GM12878 (cell line): ENCODE measurements around the gene DNAJA1. TPM values are rescaled to one million over a fixed set of nuclear protein-coding genes. Genes with fewer than 3 reads are reported as not detected.
A peak's percentile ranks its signal among the peaks of the same experiment; 100 is the strongest.

Experiments
- ATAC-seq: fragments of 200-7000 bp; cut with Tn5 transposase; 3 replicates; pipeline ENCODE4 v1.9.1; 2020; ENCODE audit warnings: mild to moderate bottlenecking, moderate library complexity
- BruUV-seq: library from RNA; stranded (reverse); fragments of 400-500 nt; replicated peaks from 2 replicates; lab custom pipeline; 2021; lab: Mats Ljungman, UMichigan
- CTCF ChIA-PET: fragments of 300-600 bp; sonication (Branson Sonifier 250); formaldehyde crosslinking; extraction: SDS; loops from one replicate; lab custom pipeline; 2021; ENCODE audit warnings: inconsistent platforms; lab: Yijun Ruan, JAX
- POLR2A ChIA-PET: fragments of 350-600 bp; formaldehyde crosslinking; extraction: SDS; loops from one replicate; lab custom pipeline; 2021; ENCODE audit warnings: inconsistent platforms; lab: Charles Lee
- RAD21 ChIA-PET: fragments of 300-600 bp; sonication (Branson Sonifier 250); formaldehyde crosslinking; loops from one replicate; lab custom pipeline; 2023; ENCODE audit warnings: antibody characterized with exemption; ENCODE audit not compliant: unreplicated experiment; lab: Charles Lee
- SMC1A ChIA-PET: fragments of 300-600 bp; sonication (Branson Sonifier 250); formaldehyde crosslinking; loops from one replicate; lab custom pipeline; 2023; ENCODE audit not compliant: unreplicated experiment, uncharacterized antibody; lab: Charles Lee
- DNase-seq: peaks from one replicate; pipeline ENCODE4 v3.0.0-alpha.2; 2011; ENCODE audit warnings: low read depth, low spot score
- FAIRE-seq: peaks from 3 replicates; lab custom pipeline; 2011; peaks lifted over from hg19 to GRCh38; lab: Jason Lieb, UNC
- H2AFZ ChIP-seq: 2 replicates; pipeline ENCODE4 v1.6.0; 2011; ENCODE audit warnings: low read depth, low read length, control low read depth; ENCODE audit not compliant: control insufficient read depth
- H3K27ac ChIP-seq: 2 replicates; pipeline ENCODE4 v1.5.1; 2011; ENCODE audit warnings: control low read depth; ENCODE audit not compliant: control insufficient read depth, insufficient read depth
- H3K27me3 ChIP-seq, 2 experiments: replicated peaks in 1 of 2; 2 replicates each; pipeline versions ENCODE4 v1.6.0 to v1.6.1; 2011; ENCODE audit warnings: low read length in 1 of 2; ENCODE audit not compliant: control insufficient read depth in 2 of 2, insufficient read depth in 2 of 2
- H3K36me3 ChIP-seq, 2 experiments: 2 replicates each; pipeline ENCODE4 v1.5.1; 2011; ENCODE audit warnings: low read length in 1 of 2; ENCODE audit not compliant: control insufficient read depth in 2 of 2, insufficient read depth in 2 of 2
- H3K4me1 ChIP-seq: 2 replicates; pipeline ENCODE4 v1.6.1; 2011; ENCODE audit warnings: mild to moderate bottlenecking, low read length, moderate library complexity, mixed read lengths; ENCODE audit not compliant: control insufficient read depth, insufficient read depth
- H3K4me2 ChIP-seq: 2 replicates; pipeline ENCODE4 v1.6.0; 2011; ENCODE audit warnings: control low read depth; ENCODE audit not compliant: control insufficient read depth, insufficient read depth
- H3K4me3 ChIP-seq: fragments of 200-600 bp; sonication (generic); 2 replicates; pipeline ENCODE4 v1.5.1; 2016
- H3K79me2 ChIP-seq: 2 replicates; pipeline ENCODE4 v1.6.0; 2011; ENCODE audit warnings: low read length; ENCODE audit not compliant: control insufficient read depth, insufficient read depth
- H3K9ac ChIP-seq: 2 replicates; pipeline ENCODE4 v1.8.0; 2011; ENCODE audit warnings: low read length, control low read depth, mixed read lengths; ENCODE audit not compliant: control insufficient read depth, insufficient read depth
- H3K9me3 ChIP-seq: replicated peaks from 3 replicates; pipeline ENCODE4 v1.5.1; 2011; ENCODE audit warnings: mild to moderate bottlenecking, low read length; ENCODE audit not compliant: control insufficient read depth, insufficient read depth
- H4K20me1 ChIP-seq: 2 replicates; pipeline ENCODE4 v1.6.0; 2011; ENCODE audit not compliant: control insufficient read depth, insufficient read depth
- BCL3 ChIP-seq: IDR thresholded peaks from 2 replicates; pipeline ENCODE4 v1.6.1; 2011; ENCODE audit warnings: borderline replicate concordance, low read depth, mild to moderate bottlenecking, moderate library complexity, low read length; ENCODE audit not compliant: insufficient read depth, poor library complexity, severe bottlenecking
- BHLHE40 ChIP-seq, 2 experiments: fragments of 450-650 bp in 1 of 2; IDR thresholded peaks; 2 replicates each; pipeline ENCODE4 v1.6.1; 2011 to 2017; ENCODE audit warnings: low read depth in 2 of 2, borderline replicate concordance in 1 of 2, improper control_type of control experiment in 1 of 2, low read length in 1 of 2, mild to moderate bottlenecking in 1 of 2
- CHD2 ChIP-seq: IDR thresholded peaks from 2 replicates; pipeline ENCODE4 v1.6.1; 2011; ENCODE audit warnings: low read depth, low read length, improper control_type of control experiment, borderline replicate concordance
- POLR2AphosphoS5 ChIP-seq: IDR thresholded peaks from 2 replicates; pipeline ENCODE4 v1.6.1; 2011; ENCODE audit warnings: mild to moderate bottlenecking, low read length, inconsistent platforms
- RUNX3 ChIP-seq: IDR thresholded peaks from 2 replicates; pipeline ENCODE4 v1.6.1; 2012; ENCODE audit warnings: low read length, inconsistent platforms
- YY1 ChIP-seq: IDR thresholded peaks from 2 replicates; pipeline ENCODE4 v1.6.1; 2011; ENCODE audit warnings: low read depth, mild to moderate bottlenecking, low read length
- WGBS: methylation state at CpG from one replicate; pipeline ENCODE4 v1.1.6; 2016; ENCODE audit warnings: low lambda C conversion rate; ENCODE audit not compliant: insufficient replicate concordance, insufficient coverage; ENCODE audit errors: missing lambda C conversion rate; 5-methylcytosine and 5-hydroxymethylcytosine counted together
- in situ Hi-C: fragments of 300-500 bp; cut with MboI; formaldehyde crosslinking; loops from 9 replicates; pipeline ENCODE4 v1.14.3; 2018; ENCODE audit warnings: mixed read lengths
- intact Hi-C: fragments of 100-400 bp; cut with micrococcal nuclease; formaldehyde crosslinking; loops from one replicate; pipeline ENCODE4 v1.14.2; 2022; ENCODE audit not compliant: unreplicated experiment
- polyA plus RNA-seq, 11 experiments: library from polyadenylated mRNA; depleted of rRNA in 4 of 11; unstranded in 6 of 11; stranded (reverse) in 5 of 11; fragments of >200 nt; fragmentation: Nextera tagmentation in 4 of 11; fragmentation: Illumina TruSeq in 1 of 11; extraction: Ambion mirVana in 4 of 11; extraction: Trizol in 1 of 11; gene quantifications; 1 replicate in 1 of 11; 2 replicates in 10 of 11; pipeline versions ENCODE4 v1.2.1 to v1.2.3, GENCODE V29; 2011 to 2016; ENCODE audit warnings: inconsistent platforms in 2 of 11, missing spikeins in 2 of 11, low read depth in 1 of 11
- total RNA-seq, 4 experiments: library from RNA; depleted of rRNA in 3 of 4; stranded (reverse); fragments of >200 nt in 3 of 4; fragmentation: Illumina TruSeq in 1 of 4; extraction: Trizol in 1 of 4; gene quantifications; 2 replicates each; pipeline versions ENCODE4 v1.2.1 to v1.2.3, GENCODE V29; 2013 to 2021
- TF ChIP-seq, protein P1 (sequence below): fragments of 450-650 bp; IDR thresholded peaks from 2 replicates; pipeline ENCODE4 v1.6.1; 2017; ENCODE audit warnings: antibody characterized with exemption, mild to moderate bottlenecking, moderate library complexity
- TF ChIP-seq, protein P2 (sequence below): fragments of 450-650 bp; IDR thresholded peaks from 2 replicates; pipeline ENCODE4 v1.6.1; 2016; ENCODE audit warnings: mild to moderate bottlenecking
- TF ChIP-seq, protein P3 (sequence below): fragments of 450-650 bp; formaldehyde crosslinking; IDR thresholded peaks from 2 replicates; pipeline ENCODE4 v1.4.0; 2020; ENCODE audit warnings: mild to moderate bottlenecking, moderate library complexity

DNAJA1 gene
- total and polyA plus RNA-seq, 10 of the 15 experiments (the other 5 are each of a cell fraction or from before 2014, with no cell fraction given) = 69.7 to 206 (median 146) TPM

DNA sequence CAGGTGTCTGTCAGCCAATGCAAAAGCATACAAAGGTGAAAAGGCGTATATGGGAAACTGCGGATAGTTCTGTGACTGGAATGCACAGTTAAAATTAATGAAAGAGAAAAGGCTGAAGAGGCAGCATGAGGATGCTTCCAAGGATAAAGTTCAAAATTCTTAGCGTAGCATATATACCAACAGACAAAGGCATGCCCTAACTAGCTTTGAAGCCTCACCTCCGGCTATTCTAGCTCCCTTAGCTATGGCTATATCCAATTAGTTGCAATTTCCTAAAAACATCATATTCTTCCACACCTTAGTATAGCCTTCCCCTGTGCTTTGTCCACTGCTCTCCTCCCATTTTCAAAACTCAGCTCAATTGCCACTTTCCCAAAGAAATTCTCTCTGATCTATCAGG is 1.4 kb upstream of the DNAJA1 start (continued):
- TF ChIP-seq, protein P1, sequence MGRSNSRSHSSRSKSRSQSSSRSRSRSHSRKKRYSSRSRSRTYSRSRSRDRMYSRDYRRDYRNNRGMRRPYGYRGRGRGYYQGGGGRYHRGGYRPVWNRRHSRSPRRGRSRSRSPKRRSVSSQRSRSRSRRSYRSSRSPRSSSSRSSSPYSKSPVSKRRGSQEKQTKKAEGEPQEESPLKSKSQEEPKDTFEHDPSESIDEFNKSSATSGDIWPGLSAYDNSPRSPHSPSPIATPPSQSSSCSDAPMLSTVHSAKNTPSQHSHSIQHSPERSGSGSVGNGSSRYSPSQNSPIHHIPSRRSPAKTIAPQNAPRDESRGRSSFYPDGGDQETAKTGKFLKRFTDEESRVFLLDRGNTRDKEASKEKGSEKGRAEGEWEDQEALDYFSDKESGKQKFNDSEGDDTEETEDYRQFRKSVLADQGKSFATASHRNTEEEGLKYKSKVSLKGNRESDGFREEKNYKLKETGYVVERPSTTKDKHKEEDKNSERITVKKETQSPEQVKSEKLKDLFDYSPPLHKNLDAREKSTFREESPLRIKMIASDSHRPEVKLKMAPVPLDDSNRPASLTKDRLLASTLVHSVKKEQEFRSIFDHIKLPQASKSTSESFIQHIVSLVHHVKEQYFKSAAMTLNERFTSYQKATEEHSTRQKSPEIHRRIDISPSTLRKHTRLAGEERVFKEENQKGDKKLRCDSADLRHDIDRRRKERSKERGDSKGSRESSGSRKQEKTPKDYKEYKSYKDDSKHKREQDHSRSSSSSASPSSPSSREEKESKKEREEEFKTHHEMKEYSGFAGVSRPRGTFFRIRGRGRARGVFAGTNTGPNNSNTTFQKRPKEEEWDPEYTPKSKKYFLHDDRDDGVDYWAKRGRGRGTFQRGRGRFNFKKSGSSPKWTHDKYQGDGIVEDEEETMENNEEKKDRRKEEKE = no peak

- H2AFZ ChIP-seq = peak overlapping the region; percentile 94
- peak overlapping the region; percentile 99 for H3K9ac ChIP-seq
- peaks cover 10% of the 10 kb centered on the region for H3K4me1 ChIP-seq
- H3K4me3 ChIP-seq = peak overlapping the region; percentile 75
- CTCF ChIA-PET = interaction anchor here (1.3 to 2.8 kb wide), 4 partner anchors 12 to 202 kb away, joined by 3 to 8 read pairs (median 4); partner anchors contain the start of gene APTX
- peaks cover 5% of the 10 kb centered on the region for H4K20me1 ChIP-seq
- peaks cover 73% of the 10 kb centered on the region for H3K79me2 ChIP-seq
- peak overlapping the region; percentile 97 for H3K27ac ChIP-seq
- no peaks in the 10 kb centered on the region for H3K9me3 ChIP-seq
- RAD21 ChIA-PET = interaction anchor here (0.9 to 4.0 kb wide), 5 partner anchors 19 to 266 kb away, joined by 3 to 15 read pairs (median 4); partner anchors contain the start of gene NFX1
- ATAC-seq (peak; percentile 8), DNase-seq (no peak), FAIRE-seq (no peak)
- whole genome bisulfite sequencing = under 1% methylated on average over 33 of the region's 33 CpGs
- intact Hi-C loops (loop anchor here (2.0 kb wide), 2 partner anchors 52 to 200 kb away; partner anchors contain the start of gene SMU1), in situ Hi-C loops (no loop called here)
- H3K4me2 ChIP-seq = peak overlapping the region; percentile 89
- SMC1A ChIA-PET = interaction anchor here (0.8 to 1.7 kb wide), 10 partner anchors 10 to 133 kb away, joined by 3 to 4 read pairs (median 3); partner anchors contain the start of gene APTX
- POLR2A ChIA-PET = interaction anchor here (0.6 to 6.4 kb wide), 25 partner anchors 8 to 499 kb away, joined by 3 to 46 read pairs (median 5); partner anchors contain the start of genes APTX, B4GALT1, BAG1 and CHMP5
- TSS peak; percentile 69 for BruUV-seq
- H3K36me3 ChIP-seq = peaks cover 0 to 27% of the 10 kb centered on the region in 2 experiments; a peak in 3 of 4 replicates
- H3K27me3 ChIP-seq = no peaks in the 10 kb centered on the region
- TF ChIP-seq BHLHE40 (IDR thresholded peaks at IDR 0.05; ENCODE audit: borderline replicate concordance in 1 of 2, low read depth in 2 of 2, low read length in 1 of 2) (peak in 1 of 2 experiments; percentile 55; a peak in 1 of 4 replicates), RUNX3 (peak; percentile 14; the same call in 1 of the 2 replicates), YY1 (0 out of 2 replicates have a peak, but pooled peaks have one; percentile 31), BCL3 (no peak), POLR2AphosphoS5 (no peak), CHD2 (no peak)
- TF ChIP-seq, protein P2, sequence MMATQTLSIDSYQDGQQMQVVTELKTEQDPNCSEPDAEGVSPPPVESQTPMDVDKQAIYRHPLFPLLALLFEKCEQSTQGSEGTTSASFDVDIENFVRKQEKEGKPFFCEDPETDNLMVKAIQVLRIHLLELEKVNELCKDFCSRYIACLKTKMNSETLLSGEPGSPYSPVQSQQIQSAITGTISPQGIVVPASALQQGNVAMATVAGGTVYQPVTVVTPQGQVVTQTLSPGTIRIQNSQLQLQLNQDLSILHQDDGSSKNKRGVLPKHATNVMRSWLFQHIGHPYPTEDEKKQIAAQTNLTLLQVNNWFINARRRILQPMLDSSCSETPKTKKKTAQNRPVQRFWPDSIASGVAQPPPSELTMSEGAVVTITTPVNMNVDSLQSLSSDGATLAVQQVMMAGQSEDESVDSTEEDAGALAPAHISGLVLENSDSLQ = no peak
- TF ChIP-seq, protein P3, sequence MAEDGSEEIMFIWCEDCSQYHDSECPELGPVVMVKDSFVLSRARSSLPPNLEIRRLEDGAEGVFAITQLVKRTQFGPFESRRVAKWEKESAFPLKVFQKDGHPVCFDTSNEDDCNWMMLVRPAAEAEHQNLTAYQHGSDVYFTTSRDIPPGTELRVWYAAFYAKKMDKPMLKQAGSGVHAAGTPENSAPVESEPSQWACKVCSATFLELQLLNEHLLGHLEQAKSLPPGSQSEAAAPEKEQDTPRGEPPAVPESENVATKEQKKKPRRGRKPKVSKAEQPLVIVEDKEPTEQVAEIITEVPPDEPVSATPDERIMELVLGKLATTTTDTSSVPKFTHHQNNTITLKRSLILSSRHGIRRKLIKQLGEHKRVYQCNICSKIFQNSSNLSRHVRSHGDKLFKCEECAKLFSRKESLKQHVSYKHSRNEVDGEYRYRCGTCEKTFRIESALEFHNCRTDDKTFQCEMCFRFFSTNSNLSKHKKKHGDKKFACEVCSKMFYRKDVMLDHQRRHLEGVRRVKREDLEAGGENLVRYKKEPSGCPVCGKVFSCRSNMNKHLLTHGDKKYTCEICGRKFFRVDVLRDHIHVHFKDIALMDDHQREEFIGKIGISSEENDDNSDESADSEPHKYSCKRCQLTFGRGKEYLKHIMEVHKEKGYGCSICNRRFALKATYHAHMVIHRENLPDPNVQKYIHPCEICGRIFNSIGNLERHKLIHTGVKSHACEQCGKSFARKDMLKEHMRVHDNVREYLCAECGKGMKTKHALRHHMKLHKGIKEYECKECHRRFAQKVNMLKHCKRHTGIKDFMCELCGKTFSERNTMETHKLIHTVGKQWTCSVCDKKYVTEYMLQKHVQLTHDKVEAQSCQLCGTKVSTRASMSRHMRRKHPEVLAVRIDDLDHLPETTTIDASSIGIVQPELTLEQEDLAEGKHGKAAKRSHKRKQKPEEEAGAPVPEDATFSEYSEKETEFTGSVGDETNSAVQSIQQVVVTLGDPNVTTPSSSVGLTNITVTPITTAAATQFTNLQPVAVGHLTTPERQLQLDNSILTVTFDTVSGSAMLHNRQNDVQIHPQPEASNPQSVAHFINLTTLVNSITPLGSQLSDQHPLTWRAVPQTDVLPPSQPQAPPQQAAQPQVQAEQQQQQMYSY = no peak
Observed at GRCh38 chr9:33024126-33024965, 727 bp upstream of the DNAJA1 start.
